ENCODE results near the gene PTPRA. TPM values are rescaled to one million over a fixed set of nuclear protein-coding genes. Genes with fewer than 3 reads are reported as not detected.
A peak's percentile ranks its signal among the peaks of the same experiment; 100 is the strongest.

PTPRA gene
- total and polyA plus RNA-seq, 9 of the 15 experiments (the other 6 are each of a cell fraction or from before 2014, with no cell fraction given), result 3.4 to 80.5 (median 28.0) TPM

GRCh38 chr20:2840138-2840966 lies 32.9 kb upstream of the PTPRA start, which contains the start of the genes PCED1A and VPS16 (continued):
- TF ChIP-seq ZMIZ1 (IDR thresholded peaks at IDR 0.05; ENCODE audit: low read depth in 2 of 2, low read length in 2 of 2) (no peak), GTF2F1 (IDR thresholded peaks at IDR 0.05; ENCODE audit: low read depth, low read length) (0 out of 2 replicates have a peak, but pooled peaks have one; percentile 22), ZNF551 (CRISPR knock-in tag; IDR thresholded peaks at IDR 0.05) (no peak), GABPB2 (CRISPR knock-in tag; conservative IDR thresholded peaks at IDR 0.05) (no peak), ZNF263 (CRISPR knock-in tag; IDR thresholded peaks at IDR 0.05; ENCODE audit: borderline replicate concordance) (no peak), ZBTB9 (CRISPR knock-in tag; IDR thresholded peaks at IDR 0.05) (peak; percentile 64; the same call in 1 of the 2 replicates), TAF1 (IDR thresholded peaks at IDR 0.05; ENCODE audit: control insufficient read depth, extremely low read depth, insufficient read depth, low read length, severe bottlenecking) (peak; percentile 23), DNMT1 (IDR thresholded peaks at IDR 0.05) (no peak), SIRT6 (IDR thresholded peaks at IDR 0.05; ENCODE audit: low read depth, low read length) (no peak), ZFPM2 (CRISPR knock-in tag; IDR thresholded peaks at IDR 0.05) (no peak), CREB1 (IDR thresholded peaks at IDR 0.05) (no peak), CREB1 (CRISPR knock-in tag; IDR thresholded peaks at IDR 0.05) (peak; percentile 69; the same call in 1 of the 2 replicates), HMG20B (CRISPR knock-in tag; IDR thresholded peaks at IDR 0.05) (no peak), CREB5 (CRISPR knock-in tag; IDR thresholded peaks at IDR 0.05) (no peak), GATAD2B (IDR thresholded peaks at IDR 0.05; ENCODE audit: borderline replicate concordance) (no peak), MEF2A (IDR thresholded peaks at IDR 0.05; ENCODE audit: control insufficient read depth, low read depth, low read length) (no peak), ZHX1 (conservative IDR thresholded peaks at IDR 0.05; ENCODE audit: low read length) (0 out of 2 replicates have a peak, but pooled peaks have one; percentile 45)

All from K562 (cell line).